Measurements from ENCODE around the gene SPATS2. TPM values are rescaled to one million over a fixed set of nuclear protein-coding genes. Genes with fewer than 3 reads are reported as not detected.

The SPATS2 gene
- total and polyA plus RNA-seq, 2 donors (not counting 3 experiments of a cell fraction or from before 2014, with no cell fraction given) = 55.8 to 66.5 TPM

DNA sequence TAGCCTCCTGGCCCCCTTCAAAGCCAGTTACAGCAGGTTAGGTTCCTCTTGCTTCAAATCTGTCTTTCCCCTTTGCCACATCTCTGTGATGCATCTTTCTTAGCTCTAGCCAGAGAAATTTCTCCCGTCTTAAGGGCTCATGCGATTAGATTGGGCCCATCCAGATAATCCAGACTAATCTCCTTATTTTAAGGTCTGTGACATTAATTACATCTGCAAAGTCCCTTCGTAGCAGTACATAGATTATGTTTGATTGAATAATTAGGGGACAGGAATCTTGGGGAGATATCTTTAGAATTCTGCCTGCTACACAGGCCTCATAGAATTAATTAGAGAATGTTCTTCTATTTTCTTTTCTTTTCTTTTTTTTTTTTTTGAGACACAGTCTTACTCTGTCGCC is 79.3 kb downstream of the SPATS2 start:
- dilution Hi-C loops (cut with MboI; ENCODE audit: extremely low pct_ligation_motif_present, low sequenced_read_pairs) = no loop called here
- DNase-seq (ENCODE audit: low read depth, low spot score) (no peak), FAIRE-seq (no peak)
- Histone ChIP-seq H3K9me3 (replicated peaks; ENCODE audit: control insufficient read depth, insufficient read depth, low read length) (no peaks in the 10 kb centered on the region), H2AFZ (ENCODE audit: low read depth, low read length) (no peak overlapping the region), H3K4me1 (ENCODE audit: control insufficient read depth, extremely low read depth, insufficient read depth, low read length) (peaks cover 7% of the 10 kb centered on the region), H3K4me3 (replicated peaks in 1 of 3; ENCODE audit: insufficient read depth in 1 of 3, low read depth in 1 of 3, low read length in 3 of 3) (no peak overlapping the region), H4K20me1 (replicated peaks; ENCODE audit: control insufficient read depth, extremely low read depth, insufficient read depth, low read length) (no peaks in the 10 kb centered on the region), H3K27me3 (ENCODE audit: control insufficient read depth in 2 of 2, insufficient read depth in 2 of 2, low read length in 2 of 2) (no peaks in the 10 kb centered on the region), H3K79me2 (ENCODE audit: control insufficient read depth, insufficient read depth, low read length) (peaks cover 82% of the 10 kb centered on the region), H3K4me2 (ENCODE audit: insufficient read depth, low read length) (no peak overlapping the region), H3K36me3 (ENCODE audit: control insufficient read depth in 2 of 2, extremely low read depth in 1 of 2, insufficient read depth in 2 of 2, low read length in 2 of 2) (peaks cover 0 to 3% of the 10 kb centered on the region in 2 experiments), H3K9ac (replicated peaks; ENCODE audit: extremely low read depth, insufficient read depth, low read length) (no peak overlapping the region), H3K27ac (ENCODE audit: insufficient read depth, low read depth, low read length) (no peak overlapping the region), H3K9me1 (replicated peaks; ENCODE audit: control insufficient read depth, extremely low read depth, insufficient read depth, low read length) (no peaks in the 10 kb centered on the region)
- CTCF ChIA-PET = interaction anchor here (1.5 kb wide), 1 partner anchor 67 kb away, joined by 3 read pairs; no protein-coding TSS in a partner anchor
- intact Hi-C loops (cut with micrococcal nuclease) = no loop called here
- TF ChIP-seq GATA2 (IDR thresholded peaks at IDR 0.05; ENCODE audit: insufficient read depth, insufficient read length, low read depth, low read length) = no peak
- POLR2A ChIA-PET = no interaction called here
- no TSS peak for BruUV-seq (replicated peaks)

DNA sequence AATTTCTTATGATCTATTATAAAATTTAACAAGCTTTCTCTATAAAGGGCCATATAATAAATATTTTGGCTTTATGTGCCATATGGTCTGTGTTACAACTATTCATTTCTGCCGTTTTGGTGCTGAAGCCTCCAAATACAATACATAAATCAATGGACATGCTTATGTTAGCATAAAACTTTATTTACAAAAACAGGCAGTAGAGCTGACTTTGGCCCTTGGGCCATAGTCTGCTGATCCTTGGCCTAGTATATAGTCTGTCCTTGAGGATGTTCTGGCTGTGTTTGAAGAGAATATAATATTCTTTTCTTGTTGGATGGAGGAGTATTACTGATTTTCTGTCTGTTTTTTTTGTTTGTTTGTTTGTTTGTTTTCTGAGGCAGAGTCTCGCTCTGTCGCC is 81.6 kb downstream of the SPATS2 start:
- Histone ChIP-seq H3K27ac (ENCODE audit: insufficient read depth, low read depth, low read length) (no peak overlapping the region), H3K9ac (replicated peaks; ENCODE audit: extremely low read depth, insufficient read depth, low read length) (no peak overlapping the region), H2AFZ (ENCODE audit: low read depth, low read length) (no peak overlapping the region), H3K9me3 (replicated peaks; ENCODE audit: control insufficient read depth, insufficient read depth, low read length) (no peaks in the 10 kb centered on the region), H4K20me1 (replicated peaks; ENCODE audit: control insufficient read depth, extremely low read depth, insufficient read depth, low read length) (peaks cover 2% of the 10 kb centered on the region), H3K4me1 (ENCODE audit: control insufficient read depth, extremely low read depth, insufficient read depth, low read length) (no peaks in the 10 kb centered on the region), H3K27me3 (ENCODE audit: control insufficient read depth in 2 of 2, insufficient read depth in 2 of 2, low read length in 2 of 2) (no peaks in the 10 kb centered on the region), H3K79me2 (ENCODE audit: control insufficient read depth, insufficient read depth, low read length) (peaks cover 76% of the 10 kb centered on the region), H3K4me2 (ENCODE audit: insufficient read depth, low read length) (no peak overlapping the region), H3K9me1 (replicated peaks; ENCODE audit: control insufficient read depth, extremely low read depth, insufficient read depth, low read length) (no peaks in the 10 kb centered on the region), H3K4me3 (replicated peaks in 1 of 3; ENCODE audit: insufficient read depth in 1 of 3, low read depth in 1 of 3, low read length in 3 of 3) (no peak overlapping the region), H3K36me3 (ENCODE audit: control insufficient read depth in 2 of 2, extremely low read depth in 1 of 2, insufficient read depth in 2 of 2, low read length in 2 of 2) (peaks cover 0 to 3% of the 10 kb centered on the region in 2 experiments)
- intact Hi-C loops (cut with micrococcal nuclease) = no loop called here
- BruUV-seq (replicated peaks) = no TSS peak
- ChIA-PET CTCF (interaction anchor here (1.2 kb wide), 1 partner anchor 13 kb away, joined by 3 read pairs; no protein-coding TSS in a partner anchor), POLR2A (no interaction called here)
- no peak for FAIRE-seq
- no peak for TF ChIP-seq CTCF (IDR thresholded peaks at IDR 0.05; ENCODE audit: extremely low read depth in 1 of 2, insufficient read depth in 1 of 2, low read depth in 1 of 2, low read length in 2 of 2)
- no peak for TF ChIP-seq MYC (IDR thresholded peaks at IDR 0.05; ENCODE audit: low read depth, low read length)
- TF ChIP-seq POLR2AphosphoS5 (IDR thresholded peaks at IDR 0.05; ENCODE audit: insufficient read depth, low read depth, low read length) = no peak
- dilution Hi-C loops (cut with MboI; ENCODE audit: extremely low pct_ligation_motif_present, low sequenced_read_pairs) = no loop called here
- DNase-seq (ENCODE audit: low read depth, low spot score) = no peak

All from endothelial cell of umbilical vein (primary cell).